K562 (cell line): ENCODE results near the gene NRG3. TPM values are rescaled to one million over a fixed set of nuclear protein-coding genes. Genes with fewer than 3 reads are reported as not detected.

Source experiments
- ARHGAP35 ChIP-seq: fragments of 450-650 bp; IDR thresholded peaks from 2 replicates; pipeline ENCODE4 v1.6.1; 2018; ENCODE audit not compliant: partially characterized antibody
- ATF6 ChIP-seq: sonication (generic); formaldehyde crosslinking; IDR thresholded peaks from 2 replicates; pipeline ENCODE4 v1.4.0; 2020; ENCODE audit warnings: mild to moderate bottlenecking, missing genetic modification reagents
- ATF7 ChIP-seq: fragments of 450-650 bp; IDR thresholded peaks from 2 replicates; pipeline ENCODE4 v1.7.1; 2014; ENCODE audit warnings: mild to moderate bottlenecking, moderate library complexity
- DLX4 ChIP-seq: fragments of 250-450 bp; sonication (Bioruptor Pico); IDR thresholded peaks from 2 replicates; pipeline ENCODE4 v1.6.1; 2021; ENCODE audit warnings: mild to moderate bottlenecking
- ELF1 ChIP-seq: fragments of 200-800 bp; sonication (Bioruptor generic); IDR thresholded peaks from 2 replicates; pipeline ENCODE4 v1.6.1; 2016; ENCODE audit warnings: missing genetic modification characterization, missing compliant biosample characterization
- ETS2 ChIP-seq: IDR thresholded peaks from 2 replicates; pipeline ENCODE4 v1.6.1; 2016; ENCODE audit warnings: borderline replicate concordance, missing genetic modification characterization, mild to moderate bottlenecking, moderate library complexity, missing compliant biosample characterization; ENCODE audit not compliant: poor library complexity, severe bottlenecking
- HMG20A ChIP-seq: fragments of 450-650 bp; formaldehyde crosslinking; conservative IDR thresholded peaks from 2 replicates; pipeline ENCODE4 v1.4.0; 2020; ENCODE audit warnings: mild to moderate bottlenecking, mixed read lengths
- ID3 ChIP-seq, 2 experiments: fragments of 250-450 bp in 1 of 2; fragments of 450-650 bp in 1 of 2; sonication (Bioruptor Pico) in 1 of 2; IDR thresholded peaks; 2 replicates each; pipeline versions ENCODE4 v1.6.1 to v1.8.0; 2016 to 2021; ENCODE audit warnings: mild to moderate bottlenecking in 2 of 2, moderate library complexity in 2 of 2, missing compliant biosample characterization in 1 of 2, missing genetic modification characterization in 1 of 2
- KAT2B ChIP-seq: IDR thresholded peaks from one replicate; pipeline ENCODE4 v1.6.1; 2012; ENCODE audit warnings: low read depth, mild to moderate bottlenecking, control low read depth, inconsistent platforms, low read length, moderate library complexity
- KLF6 ChIP-seq: fragments of 250-450 bp; sonication (Bioruptor Pico); IDR thresholded peaks from 2 replicates; pipeline ENCODE4 v1.4.0; 2020; ENCODE audit warnings: mild to moderate bottlenecking, moderate library complexity, borderline replicate concordance
- TCFL5 ChIP-seq: fragments of 250-450 bp; sonication (Bioruptor Pico); conservative IDR thresholded peaks from 2 replicates; pipeline ENCODE4 v1.6.1; 2021; ENCODE audit warnings: mild to moderate bottlenecking, moderate library complexity, matching md5 sums
- TOE1 ChIP-seq, 2 experiments: fragments of 450-650 bp in 1 of 2; sonication (generic) in 1 of 2; formaldehyde crosslinking in 1 of 2; IDR thresholded peaks; 2 replicates each; pipeline versions ENCODE4 v1.7.1 to v1.8.0; 2016 to 2022; ENCODE audit warnings: borderline replicate concordance in 2 of 2, mild to moderate bottlenecking in 2 of 2, antibody characterized with exemption in 1 of 2, inconsistent platforms in 1 of 2, low read depth in 1 of 2, missing genetic modification reagents in 1 of 2, moderate library complexity in 1 of 2
- ZNF76 ChIP-seq: fragments of 250-450 bp; sonication (Bioruptor Pico); IDR thresholded peaks from 2 replicates; pipeline ENCODE4 v1.4.0; 2020; ENCODE audit warnings: mild to moderate bottlenecking, moderate library complexity, borderline replicate concordance
- polyA plus RNA-seq, 8 experiments: library from polyadenylated mRNA; depleted of rRNA in 4 of 8; stranded (reverse) in 5 of 8; unstranded in 3 of 8; fragments of >200 nt; fragmentation: Nextera tagmentation in 2 of 8; fragmentation: Illumina TruSeq in 1 of 8; extraction: Ambion mirVana in 2 of 8; extraction: Trizol in 1 of 8; gene quantifications; 2 replicates each; pipeline versions ENCODE4 v1.2.1 to v1.2.3, GENCODE V29; 2011 to 2014; ENCODE audit warnings: inconsistent platforms in 1 of 8, missing spikeins in 1 of 8
- total RNA-seq, 7 experiments: library from RNA; depleted of rRNA in 6 of 7; stranded (reverse); fragments of >200 nt in 6 of 7; fragmentation: Illumina TruSeq in 2 of 7; extraction: Trizol in 2 of 7; gene quantifications; 2 replicates each; pipeline versions ENCODE4 v1.2.1 to v1.2.3, GENCODE V29; 2011 to 2021; ENCODE audit warnings: low replicate concordance in 1 of 7

The NRG3 gene
- total and polyA plus RNA-seq, 9 of the 15 experiments (the other 6 are each of a cell fraction or from before 2014, with no cell fraction given), result not detected

- TF ChIP-seq ATF6 (CRISPR knock-in tag) (no peak), ID3 (CRISPR knock-in tag; IDR thresholded peaks at IDR 0.05) (no peak), ID3 (tag; IDR thresholded peaks at IDR 0.05) (no peak), TOE1 (IDR thresholded peaks at IDR 0.05; ENCODE audit: borderline replicate concordance) (no peak), TOE1 (CRISPR knock-in tag; IDR thresholded peaks at IDR 0.05; ENCODE audit: borderline replicate concordance, low read depth) (no peak), HMG20A (CRISPR knock-in tag) (no peak), KAT2B (no peak), KLF6 (no peak), DLX4 (CRISPR knock-in tag) (no peak), ELF1 (tag) (no peak), ZNF76 (CRISPR knock-in tag) (no peak), ETS2 (tag) (no peak), ARHGAP35 (no peak), ATF7 (no peak), TCFL5 (no peak)
Measured at GRCh38 chr10:82867056-82867455, 992.1 kb downstream of the NRG3 start (continued).
